ENCODE data around the gene DIPK1B.

The DIPK1B gene

GRCh38 chr9:136697146-136697820 is 15.1 kb upstream of the DIPK1B start:
- H3K27me3 ChIP-seq (ENCODE audit: insufficient read depth, poor library complexity, severe bottlenecking): no peaks in the 10 kb centered on the region
- peak overlapping the region; percentile 40 for H3K4me3 ChIP-seq (replicated peaks; ENCODE audit: insufficient read depth, low read length)
- TF ChIP-seq POLR2AphosphoS5 (IDR thresholded peaks at IDR 0.05; ENCODE audit: low read depth) (peak; percentile 47; the same call in 1 of the 2 replicates), GABPA (IDR thresholded peaks at IDR 0.05; ENCODE audit: low read depth) (no peak)
- DNase-seq (ENCODE audit: low read depth in 1 of 2, low spot score in 1 of 2): peak; percentile 64 to 94
- H3K27ac ChIP-seq (replicated peaks): peak overlapping the region; percentile 90

DNA sequence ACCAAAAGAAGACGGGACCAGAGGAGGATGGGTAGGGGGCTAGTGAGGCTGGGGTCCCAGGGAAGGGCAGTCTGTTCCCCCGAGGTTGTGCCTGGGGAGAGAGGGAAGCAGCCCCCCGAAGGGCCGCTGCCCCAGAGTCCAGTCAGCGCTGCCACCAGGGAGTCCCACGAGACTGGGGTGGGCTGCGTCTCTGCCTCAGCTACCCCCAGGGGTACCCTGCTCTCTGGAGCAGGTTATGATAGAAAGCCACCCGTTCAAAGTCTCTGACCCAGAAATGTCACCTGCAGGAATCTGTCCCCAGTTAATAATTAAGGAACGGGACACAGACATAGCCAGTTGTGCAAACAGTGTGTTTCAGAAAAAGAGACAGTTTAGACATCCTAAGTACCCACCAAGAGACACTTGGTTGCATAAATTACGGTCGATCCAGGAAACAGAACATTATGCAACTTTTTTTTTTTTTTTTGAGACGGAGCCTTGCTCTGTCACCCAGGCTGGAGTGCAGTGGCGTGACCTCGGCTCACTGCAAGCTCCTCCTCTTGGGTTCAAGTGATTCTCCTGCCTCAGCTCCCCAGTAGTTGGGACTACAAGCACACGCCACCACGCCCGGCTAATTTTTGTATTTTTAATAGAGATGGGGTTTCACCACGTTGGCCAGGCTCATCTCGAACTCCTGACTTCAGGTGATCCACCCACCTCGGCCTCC is 14.4 kb upstream of the DIPK1B start:
- TF ChIP-seq, protein P1, sequence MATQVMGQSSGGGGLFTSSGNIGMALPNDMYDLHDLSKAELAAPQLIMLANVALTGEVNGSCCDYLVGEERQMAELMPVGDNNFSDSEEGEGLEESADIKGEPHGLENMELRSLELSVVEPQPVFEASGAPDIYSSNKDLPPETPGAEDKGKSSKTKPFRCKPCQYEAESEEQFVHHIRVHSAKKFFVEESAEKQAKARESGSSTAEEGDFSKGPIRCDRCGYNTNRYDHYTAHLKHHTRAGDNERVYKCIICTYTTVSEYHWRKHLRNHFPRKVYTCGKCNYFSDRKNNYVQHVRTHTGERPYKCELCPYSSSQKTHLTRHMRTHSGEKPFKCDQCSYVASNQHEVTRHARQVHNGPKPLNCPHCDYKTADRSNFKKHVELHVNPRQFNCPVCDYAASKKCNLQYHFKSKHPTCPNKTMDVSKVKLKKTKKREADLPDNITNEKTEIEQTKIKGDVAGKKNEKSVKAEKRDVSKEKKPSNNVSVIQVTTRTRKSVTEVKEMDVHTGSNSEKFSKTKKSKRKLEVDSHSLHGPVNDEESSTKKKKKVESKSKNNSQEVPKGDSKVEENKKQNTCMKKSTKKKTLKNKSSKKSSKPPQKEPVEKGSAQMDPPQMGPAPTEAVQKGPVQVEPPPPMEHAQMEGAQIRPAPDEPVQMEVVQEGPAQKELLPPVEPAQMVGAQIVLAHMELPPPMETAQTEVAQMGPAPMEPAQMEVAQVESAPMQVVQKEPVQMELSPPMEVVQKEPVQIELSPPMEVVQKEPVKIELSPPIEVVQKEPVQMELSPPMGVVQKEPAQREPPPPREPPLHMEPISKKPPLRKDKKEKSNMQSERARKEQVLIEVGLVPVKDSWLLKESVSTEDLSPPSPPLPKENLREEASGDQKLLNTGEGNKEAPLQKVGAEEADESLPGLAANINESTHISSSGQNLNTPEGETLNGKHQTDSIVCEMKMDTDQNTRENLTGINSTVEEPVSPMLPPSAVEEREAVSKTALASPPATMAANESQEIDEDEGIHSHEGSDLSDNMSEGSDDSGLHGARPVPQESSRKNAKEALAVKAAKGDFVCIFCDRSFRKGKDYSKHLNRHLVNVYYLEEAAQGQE (IDR thresholded peaks at IDR 0.05; ENCODE audit: insufficient replicate concordance, low read depth): no peak
- peak; percentile 41 for TF ChIP-seq POLR2AphosphoS5 (IDR thresholded peaks at IDR 0.05; ENCODE audit: low read depth)
- TF ChIP-seq SPI1 (IDR thresholded peaks at IDR 0.05; ENCODE audit: borderline replicate concordance, low read depth): peak; percentile 5; the same call in 1 of the 2 replicates
- Histone ChIP-seq H3K4me3 (replicated peaks; ENCODE audit: insufficient read depth, low read length) (peak overlapping the region; percentile 40), H3K27me3 (ENCODE audit: insufficient read depth, poor library complexity, severe bottlenecking) (no peaks in the 10 kb centered on the region), H3K27ac (replicated peaks) (peak overlapping the region; percentile 90)
- DNase-seq (ENCODE audit: low read depth in 1 of 2, low spot score in 1 of 2): peak in 1 of 2 experiments; percentile 86

DNA sequence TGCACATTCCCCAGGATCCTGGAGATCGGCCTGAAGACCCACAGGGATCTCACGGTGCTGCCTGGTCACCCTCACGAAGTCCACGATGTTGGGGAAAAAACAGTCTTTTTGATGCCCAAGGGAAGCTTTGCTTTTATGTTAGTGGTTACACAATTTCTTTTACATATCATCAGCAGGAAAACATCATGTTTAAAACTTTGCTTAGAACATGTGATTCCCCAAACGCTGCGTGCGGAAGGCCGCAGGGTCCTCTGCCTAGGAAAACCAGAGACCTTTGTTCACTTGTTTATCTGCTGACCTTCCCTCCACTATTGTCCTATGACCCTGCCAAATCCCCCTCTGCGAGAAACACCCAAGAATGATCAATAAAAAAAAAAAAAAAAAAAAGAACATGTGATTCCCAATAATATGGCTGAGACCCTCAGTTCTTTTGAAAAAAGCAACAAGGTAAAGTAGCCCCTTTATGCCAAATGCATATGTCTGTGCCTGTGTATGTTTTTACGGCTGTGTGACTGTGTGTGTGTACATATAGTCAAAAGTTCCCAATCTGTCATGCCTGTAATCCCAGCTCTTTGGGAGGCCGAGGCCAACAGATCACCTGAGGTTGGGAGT is 13.6 kb upstream of the DIPK1B start:
- no peak for DNase-seq (ENCODE audit: low read depth in 1 of 2, low spot score in 1 of 2)
- no peak for TF ChIP-seq SPI1 (IDR thresholded peaks at IDR 0.05; ENCODE audit: borderline replicate concordance, low read depth)
- no peak for TF ChIP-seq POLR2AphosphoS5 (IDR thresholded peaks at IDR 0.05; ENCODE audit: low read depth)
- no peak for TF ChIP-seq GABPA (IDR thresholded peaks at IDR 0.05; ENCODE audit: low read depth)
- TF ChIP-seq, protein P1 (IDR thresholded peaks at IDR 0.05; ENCODE audit: insufficient replicate concordance, low read depth): no peak
- no peak for TF ChIP-seq CTCF (IDR thresholded peaks at IDR 0.05; ENCODE audit: insufficient read depth, low read length)
- H3K27ac ChIP-seq (replicated peaks): peak overlapping the region; percentile 90
- H3K4me3 ChIP-seq (replicated peaks; ENCODE audit: insufficient read depth, low read length): no peak overlapping the region
- H3K27me3 ChIP-seq (ENCODE audit: insufficient read depth, poor library complexity, severe bottlenecking): no peaks in the 10 kb centered on the region

- DNase-seq (ENCODE audit: low read depth in 1 of 2, low spot score in 1 of 2): no peak
- no peak for TF ChIP-seq SPI1 (IDR thresholded peaks at IDR 0.05; ENCODE audit: borderline replicate concordance, low read depth)
- TF ChIP-seq CTCF (IDR thresholded peaks at IDR 0.05; ENCODE audit: insufficient read depth, low read length): no peak
- no peaks in the 10 kb centered on the region for H3K27me3 ChIP-seq (ENCODE audit: insufficient read depth, poor library complexity, severe bottlenecking)
Observed at GRCh38 chr9:136700304-136700703, 12.1 kb upstream of the DIPK1B start.

More at GRCh38 chr9:136700304-136700703, 12.1 kb upstream of the DIPK1B start:
- Histone ChIP-seq H3K27ac (replicated peaks) (no peak overlapping the region), H3K4me3 (replicated peaks; ENCODE audit: insufficient read depth, low read length) (no peak overlapping the region)
